GM18861 (cell line): ENCODE results near the gene PLCXD1.
"Not testable (repeated sequence)": the region's sequence is repeated elsewhere in the genome, so short reads cannot be mapped to it uniquely, and the experiment has no call there.

Experiments used
- ATAC-seq: cut with Tn5 transposase; IDR thresholded peaks from one replicate; pipeline ENCODE4 v1.9.1; 2021; ENCODE audit not compliant: unreplicated experiment

The PLCXD1 gene

GRCh38 chrX:291411-291901 lies 10.3 kb downstream of the PLCXD1 start:
- ATAC-seq, result no peak

DNA sequence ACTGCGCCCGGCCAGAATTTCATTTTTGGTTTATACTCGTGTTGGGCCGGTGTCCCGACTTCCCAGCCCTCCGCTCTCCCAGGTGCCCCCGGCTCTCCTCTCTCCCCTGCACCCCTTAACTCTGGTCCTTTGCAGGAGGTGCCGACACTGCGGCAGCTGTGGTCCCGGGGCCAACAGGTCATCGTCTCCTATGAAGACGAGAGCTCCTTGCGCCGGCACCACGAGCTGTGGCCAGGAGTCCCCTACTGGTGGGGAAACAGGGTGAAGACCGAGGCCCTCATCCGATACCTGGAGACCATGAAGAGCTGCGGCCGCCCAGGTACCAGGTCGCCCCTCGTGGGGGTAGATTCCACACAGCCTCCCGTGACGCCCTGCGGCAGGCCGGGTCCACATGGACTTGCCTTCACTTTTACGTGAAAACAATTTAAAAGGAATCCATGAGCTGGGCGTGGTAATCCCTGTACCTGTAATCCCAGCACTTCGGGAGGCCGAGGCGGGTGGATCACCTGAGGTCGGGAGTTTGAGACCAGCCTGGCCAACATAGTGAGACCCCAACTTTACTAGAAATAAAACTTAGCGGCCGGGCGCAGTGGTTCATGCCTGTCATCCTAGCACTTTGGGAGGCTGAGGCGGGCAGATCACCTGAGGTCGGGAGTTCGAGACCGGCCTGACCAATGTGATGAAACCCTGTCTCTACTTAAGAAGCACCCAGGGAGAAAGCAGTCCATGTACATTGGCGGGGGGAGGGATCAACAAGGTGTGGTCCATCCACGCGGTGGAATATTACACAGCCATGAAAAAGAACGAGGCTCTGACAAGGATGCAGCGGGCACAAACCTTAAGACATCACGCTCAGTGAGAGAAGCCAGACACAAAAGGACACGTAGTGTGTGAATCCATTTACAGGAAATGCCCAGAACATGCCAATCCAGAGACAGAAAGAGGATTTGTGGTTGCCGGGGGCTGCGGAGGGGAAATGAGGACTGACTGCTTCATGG lies 12.0 kb downstream of the PLCXD1 start:
- no peak for ATAC-seq

DNA sequence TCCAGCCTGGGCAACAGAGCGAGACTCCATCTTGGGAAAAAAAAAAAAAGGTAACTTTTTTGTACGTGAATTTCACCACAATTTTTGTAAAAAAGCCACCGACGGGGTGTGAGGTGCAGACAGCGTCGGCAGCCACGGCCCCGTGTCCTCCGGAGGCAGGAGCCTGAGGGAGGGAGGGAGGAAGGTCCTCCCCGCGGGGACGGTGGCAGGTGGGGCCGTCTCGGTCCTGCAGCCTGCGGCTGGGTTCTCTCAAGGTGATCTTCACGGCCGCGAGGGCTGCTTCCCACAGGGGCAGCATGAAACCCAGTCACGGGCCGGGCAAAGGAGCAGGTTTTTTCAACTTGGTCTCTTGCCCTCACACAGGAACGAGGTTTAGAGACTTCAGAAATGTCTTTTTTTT lies 14.0 kb downstream of the PLCXD1 start:
- no peak for ATAC-seq

- no peak for ATAC-seq
Measured at GRCh38 chrX:298993-299392, 17.8 kb downstream of the PLCXD1 start.

- no peak for ATAC-seq
Measured at GRCh38 chrX:300334-300733, 19.2 kb downstream of the PLCXD1 start.

DNA sequence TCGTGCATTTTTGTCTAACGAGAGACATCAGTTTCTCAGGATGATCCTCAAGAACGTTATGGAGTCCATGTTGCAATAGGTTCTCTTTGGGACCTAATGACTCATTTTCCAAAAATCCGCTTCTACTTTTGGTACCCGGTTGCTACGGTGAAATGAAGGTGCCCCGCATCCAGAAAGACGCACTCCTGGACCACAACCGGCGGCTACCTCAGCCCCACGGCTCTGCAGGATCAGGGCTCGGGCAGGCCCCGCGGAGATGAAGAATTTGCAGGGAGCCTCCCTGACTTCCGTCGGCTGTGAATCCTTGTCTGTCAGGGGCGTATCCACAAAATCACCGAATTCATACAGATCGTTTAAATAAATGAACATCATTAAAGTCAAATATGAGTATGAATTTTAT lies 21.8 kb downstream of the PLCXD1 start:
- ATAC-seq, result no peak

- not testable (repeated sequence) for ATAC-seq
Measured at GRCh38 chrX:305781-306613, 24.8 kb downstream of the PLCXD1 start.

DNA sequence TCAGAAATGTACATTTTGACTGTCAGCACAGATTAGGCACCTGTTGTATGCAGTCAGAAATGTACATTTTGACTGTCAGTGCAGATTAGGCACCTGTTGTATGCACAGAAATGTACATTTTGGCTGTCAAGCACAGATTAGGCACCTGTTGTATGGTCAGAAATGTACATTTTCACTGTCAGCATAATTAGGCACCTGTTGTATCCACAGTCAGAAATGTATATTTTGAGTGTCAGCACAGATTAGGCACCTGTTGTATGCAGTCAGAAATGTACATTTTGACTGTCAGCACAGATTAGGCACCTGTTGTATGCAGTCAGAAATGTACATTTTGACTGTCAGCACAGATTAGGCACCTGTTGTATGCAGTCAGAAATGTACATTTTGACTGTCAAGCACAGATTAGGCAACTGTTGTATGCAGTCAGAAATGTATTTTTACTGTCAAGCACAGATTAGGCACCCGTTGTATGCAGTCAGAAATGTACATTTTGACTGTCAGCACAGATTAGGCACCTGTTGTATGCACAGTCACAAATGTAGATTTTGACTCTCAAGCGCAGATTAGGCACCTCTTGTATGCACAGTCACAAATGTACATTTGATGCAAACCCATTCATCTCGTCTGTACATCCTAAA lies 25.6 kb downstream of the PLCXD1 start:
- not testable (repeated sequence) for ATAC-seq

- no peak for ATAC-seq
Measured at GRCh38 chrX:307261-308111, 26.3 kb downstream of the PLCXD1 start.

DNA sequence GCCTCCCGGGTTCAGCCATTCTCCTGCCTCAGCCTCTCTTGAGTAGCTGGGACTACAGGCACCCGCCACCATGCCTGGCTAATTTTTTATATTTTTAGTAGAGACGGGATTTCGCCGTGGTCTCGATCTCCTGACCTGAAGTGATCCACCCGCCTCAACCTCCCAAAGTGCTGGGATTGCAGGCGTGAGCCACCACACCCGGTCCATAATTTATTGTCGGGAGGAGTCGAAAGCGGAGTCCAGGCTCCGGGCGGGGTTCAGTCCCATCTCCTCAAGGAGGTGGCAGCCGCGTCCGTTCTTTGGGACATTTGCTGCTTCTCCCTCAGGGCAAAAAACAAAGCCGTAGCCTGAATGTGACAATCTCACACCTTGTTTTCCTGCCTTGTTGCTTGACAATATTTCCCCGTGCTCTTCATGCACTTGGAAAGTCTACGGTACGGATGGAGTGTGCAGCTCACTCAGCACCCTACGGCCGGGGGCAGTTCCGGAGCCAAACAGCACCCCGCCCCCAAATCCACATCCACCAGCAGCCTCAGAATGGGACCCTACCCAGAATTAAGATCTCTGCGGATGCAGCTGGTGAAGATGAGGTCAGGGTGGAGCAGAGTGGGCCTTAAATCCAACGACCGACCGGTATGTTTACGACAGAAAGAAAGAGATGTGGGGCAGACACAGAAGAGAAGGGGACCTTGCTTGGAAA lies 27.8 kb downstream of the PLCXD1 start:
- no peak for ATAC-seq

DNA sequence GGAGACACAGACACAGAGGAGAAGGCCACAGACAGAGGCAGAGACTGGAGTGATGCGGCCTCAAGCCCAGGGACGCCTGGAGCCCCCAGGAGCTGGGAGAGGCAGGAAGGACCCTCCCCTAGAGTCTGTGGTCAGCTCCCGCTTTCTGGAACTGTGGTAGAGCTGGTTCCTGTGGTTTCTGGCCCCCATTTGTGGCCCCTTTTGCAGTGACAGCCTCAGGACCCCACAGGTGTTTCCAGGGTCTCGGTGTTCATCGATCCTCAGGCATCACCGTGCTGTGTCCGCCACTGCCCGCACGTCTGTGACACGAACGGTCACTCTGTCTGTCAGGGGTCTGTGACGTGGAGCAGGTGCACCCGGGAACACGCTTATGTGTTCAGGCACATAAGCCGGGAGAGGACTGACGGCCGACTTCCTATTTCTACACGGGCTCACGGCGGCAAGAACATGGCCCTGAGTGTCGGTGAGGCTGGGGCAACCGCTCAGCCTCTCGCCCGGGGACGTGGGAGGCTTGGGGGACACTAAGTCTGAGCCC lies 29.5 kb downstream of the PLCXD1 start:
- ATAC-seq, result no peak

- ATAC-seq, result no peak
Measured at GRCh38 chrX:311156-312129, 30.3 kb downstream of the PLCXD1 start.

DNA sequence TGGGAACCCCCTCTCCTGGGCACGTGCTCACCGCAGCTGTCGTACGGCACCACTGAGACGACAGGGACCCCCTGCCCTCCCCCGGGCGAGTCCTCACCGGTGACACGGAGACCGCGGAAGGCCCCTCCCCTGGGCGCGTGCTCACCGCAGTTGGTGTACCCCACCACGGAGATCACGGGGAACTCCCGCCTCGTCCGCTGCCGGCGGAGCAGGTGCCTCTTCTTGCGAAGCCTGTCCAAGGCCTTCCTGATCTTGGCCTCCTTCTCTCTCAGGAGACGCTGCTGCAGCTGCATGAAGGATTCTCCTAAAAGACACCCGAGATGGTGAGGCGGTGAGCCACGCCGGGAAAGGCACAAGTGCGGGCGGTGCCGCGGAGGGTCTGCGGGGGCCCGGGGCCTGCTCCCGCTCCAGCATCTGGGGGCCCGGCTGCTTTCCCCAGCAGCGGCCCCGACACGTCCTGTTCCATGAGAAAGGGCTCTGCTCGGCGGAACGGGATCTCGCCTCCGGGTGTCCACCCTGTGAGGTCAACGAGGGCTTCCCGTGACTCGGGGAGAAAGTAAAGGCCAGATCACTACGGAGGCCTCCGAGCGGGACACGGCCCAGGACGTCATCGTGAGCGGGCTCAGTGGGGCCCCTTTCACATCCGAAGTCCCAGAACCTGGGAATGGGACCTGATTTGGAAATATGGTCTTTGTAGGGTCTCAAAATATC lies 31.6 kb downstream of the PLCXD1 start:
- no peak for ATAC-seq

DNA sequence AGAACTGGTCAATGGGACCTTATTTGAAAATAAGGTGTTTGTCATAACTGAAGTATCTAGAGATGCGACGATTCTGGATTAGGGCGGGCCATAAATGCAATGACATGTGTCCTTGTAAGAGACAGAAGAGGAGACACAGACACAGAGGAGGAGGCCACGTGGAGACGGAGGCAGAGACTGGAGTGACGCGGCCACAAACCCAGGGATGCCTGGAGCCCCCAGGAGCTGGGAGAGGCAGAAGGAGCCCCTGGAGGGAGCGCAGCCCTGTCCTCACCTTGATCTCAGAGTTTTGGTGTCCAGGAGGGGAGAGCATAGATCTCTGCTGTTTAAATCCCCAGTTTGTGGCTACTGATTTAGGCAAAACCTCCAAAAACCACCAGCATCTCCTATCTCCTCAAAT lies 32.4 kb downstream of the PLCXD1 start:
- ATAC-seq, result no peak

- ATAC-seq, result no peak
Measured at GRCh38 chrX:314049-314448, 32.9 kb downstream of the PLCXD1 start.

DNA sequence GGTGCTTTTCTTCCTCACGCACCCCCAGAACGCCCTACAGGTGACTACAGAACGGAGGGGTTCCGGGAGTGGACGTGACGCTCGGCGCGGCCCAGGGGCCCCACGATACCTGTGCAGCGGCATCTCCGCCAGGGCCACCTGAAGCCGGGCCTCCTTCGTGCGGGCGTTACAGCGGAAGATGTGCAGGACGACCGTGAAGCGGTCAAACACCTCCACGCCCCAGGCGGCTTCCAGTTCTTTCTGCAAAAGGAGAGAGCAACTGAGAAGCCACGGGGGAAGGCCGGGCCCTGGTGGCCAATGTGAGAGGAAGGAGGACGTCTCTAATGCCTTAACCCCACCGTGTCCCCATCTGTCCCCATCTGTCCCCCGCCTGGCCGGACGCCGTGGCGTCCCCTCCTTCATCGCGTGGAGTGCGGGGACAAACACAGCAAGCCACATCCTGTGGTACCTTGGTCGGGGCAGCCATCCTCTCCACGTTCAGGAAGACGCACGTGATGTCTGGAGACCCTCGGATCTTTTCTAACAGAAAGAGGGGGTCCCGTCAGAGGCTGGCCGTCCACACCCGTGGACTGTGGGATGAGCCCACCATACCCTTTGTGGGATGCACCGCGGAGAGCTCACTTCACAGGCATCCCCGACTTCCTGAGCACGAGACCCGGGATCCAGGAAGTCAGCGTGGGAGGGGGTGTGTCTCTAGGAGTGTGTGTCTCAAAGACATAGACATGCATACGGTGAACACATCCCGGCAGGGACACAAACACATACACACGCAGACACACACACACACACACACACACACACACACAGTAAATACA lies 33.8 kb downstream of the PLCXD1 start:
- no peak for ATAC-seq
